K562 (cell line): ENCODE results near the gene LDLRAD3. TPM values are rescaled to one million over a fixed set of nuclear protein-coding genes. Genes with fewer than 3 reads are reported as not detected.

Experiments used
- E2F8 ChIP-seq: fragments of 450-650 bp; IDR thresholded peaks from 2 replicates; pipeline ENCODE4 v1.7.1; 2018; ENCODE audit warnings: mild to moderate bottlenecking, low read depth; ENCODE audit not compliant: partially characterized antibody
- NR2C1 ChIP-seq, 2 experiments: fragments of 450-650 bp; IDR thresholded peaks; 2 replicates each; pipeline ENCODE4 v1.6.1; 2017; ENCODE audit warnings: mild to moderate bottlenecking in 2 of 2, antibody characterized with exemption in 1 of 2, inconsistent platforms in 1 of 2, missing compliant biosample characterization in 1 of 2, missing genetic modification characterization in 1 of 2
- ZNF518B ChIP-seq: fragments of 250-450 bp; sonication (Bioruptor Pico); IDR thresholded peaks from 2 replicates; pipeline ENCODE4 v1.5.0; 2021; ENCODE audit warnings: mild to moderate bottlenecking, moderate library complexity
- polyA plus RNA-seq, 8 experiments: library from polyadenylated mRNA; depleted of rRNA in 4 of 8; stranded (reverse) in 5 of 8; unstranded in 3 of 8; fragments of >200 nt; fragmentation: Nextera tagmentation in 2 of 8; fragmentation: Illumina TruSeq in 1 of 8; extraction: Ambion mirVana in 2 of 8; extraction: Trizol in 1 of 8; gene quantifications; 2 replicates each; pipeline versions ENCODE4 v1.2.1 to v1.2.3, GENCODE V29; 2011 to 2014; ENCODE audit warnings: inconsistent platforms in 1 of 8, missing spikeins in 1 of 8
- total RNA-seq, 7 experiments: library from RNA; depleted of rRNA in 6 of 7; stranded (reverse); fragments of >200 nt in 6 of 7; fragmentation: Illumina TruSeq in 2 of 7; extraction: Trizol in 2 of 7; gene quantifications; 2 replicates each; pipeline versions ENCODE4 v1.2.1 to v1.2.3, GENCODE V29; 2011 to 2021; ENCODE audit warnings: low replicate concordance in 1 of 7

LDLRAD3 gene
- total and polyA plus RNA-seq, 9 of the 15 experiments (the other 6 are each of a cell fraction or from before 2014, with no cell fraction given) = 0.73 to 7.2 (median 3.5) TPM

- TF ChIP-seq ZNF518B (no peak), NR2C1 (IDR thresholded peaks at IDR 0.05) (no peak), NR2C1 (tag; IDR thresholded peaks at IDR 0.05) (no peak), E2F8 (no peak)
- TF ChIP-seq, all 486 proteins: peak for 0
These were observed 30.8 kb upstream of the LDLRAD3 start (continued) for GRCh38 chr11:35912883-35913624.
